HCT116 (cell line): Measurements from ENCODE around the gene CACNA1C.

ENCODE experiments used
- CEBPB ChIP-seq: IDR thresholded peaks from 2 replicates; pipeline ENCODE4 v1.6.1; 2012; ENCODE audit warnings: low read depth
- EGR1 ChIP-seq: IDR thresholded peaks from 2 replicates; pipeline ENCODE4 v1.6.1; 2012; ENCODE audit warnings: low read depth
- EZH2 ChIP-seq: fragments of 200-600 bp; sonication (generic); IDR thresholded peaks from 2 replicates; pipeline ENCODE4 v1.6.1; 2017; ENCODE audit warnings: antibody characterized with exemption, mixed run types
- POLR2A ChIP-seq: IDR thresholded peaks from 2 replicates; pipeline ENCODE4 v1.7.0; 2011; ENCODE audit warnings: borderline replicate concordance; ENCODE audit not compliant: insufficient read depth, insufficient read length; ENCODE audit errors: extremely low read depth
- POLR2AphosphoS5 ChIP-seq: IDR thresholded peaks from 2 replicates; pipeline ENCODE4 v1.6.1; 2011; ENCODE audit warnings: mild to moderate bottlenecking, low read depth, low read length, moderate library complexity
- SIN3A ChIP-seq: IDR thresholded peaks from 2 replicates; pipeline ENCODE4 v1.6.1; 2012; ENCODE audit warnings: low read depth
- SP1 ChIP-seq: IDR thresholded peaks from 2 replicates; pipeline ENCODE4 v1.6.1; 2012; ENCODE audit warnings: low read depth
- YY1 ChIP-seq: IDR thresholded peaks from 2 replicates; pipeline ENCODE4 v1.6.1; 2011; ENCODE audit warnings: low read length, low read depth, moderate library complexity, mild to moderate bottlenecking; ENCODE audit not compliant: insufficient replicate concordance; ENCODE audit errors: extremely low read depth
- ZFX ChIP-seq: fragments of 450-650 bp; IDR thresholded peaks from 2 replicates; pipeline ENCODE4 v1.6.1; 2017
- TF ChIP-seq, protein P1 (sequence below), 3 experiments: fragments of 200-600 bp in 1 of 3; sonication (generic) in 1 of 3; IDR thresholded peaks in 2 of 3; conservative IDR thresholded peaks in 1 of 3; 2 replicates each; pipeline ENCODE4 v1.5.1; 2012 to 2017; ENCODE audit warnings: low read depth in 2 of 3, low read length in 2 of 3, antibody characterized with exemption in 1 of 3, borderline replicate concordance in 1 of 3, control low read depth in 1 of 3, mild to moderate bottlenecking in 1 of 3, mixed read lengths in 1 of 3, mixed run types in 1 of 3, moderate library complexity in 1 of 3; ENCODE audit not compliant: insufficient read depth in 1 of 3
- TF ChIP-seq, protein P2 (sequence below): IDR thresholded peaks from 2 replicates; pipeline ENCODE4 v1.6.1; 2012
- TF ChIP-seq, protein P3 (sequence below): IDR thresholded peaks from 2 replicates; pipeline ENCODE4 v1.6.1; 2012

DNA sequence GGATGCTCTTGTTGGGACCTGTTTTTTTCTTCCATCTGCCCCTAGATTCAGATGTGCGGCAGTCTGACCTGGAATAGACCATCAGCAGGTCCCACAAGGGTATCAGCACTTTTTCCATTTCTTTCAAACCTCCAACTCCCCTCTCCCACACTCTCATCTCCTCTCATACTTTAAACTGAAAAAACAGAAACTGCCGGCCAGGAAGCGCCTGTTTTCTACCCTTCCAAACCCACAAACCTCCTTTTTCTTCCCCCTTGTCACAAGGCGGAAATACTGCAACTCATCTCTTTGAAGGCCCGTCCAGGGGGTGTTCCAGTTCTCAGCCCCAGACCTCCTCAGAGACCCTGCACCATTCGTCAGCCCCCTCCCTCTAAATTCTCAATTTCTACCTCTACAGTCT is 679.5 kb downstream of the CACNA1C start:
- no peak for TF ChIP-seq ZFX
- TF ChIP-seq, protein P1, sequence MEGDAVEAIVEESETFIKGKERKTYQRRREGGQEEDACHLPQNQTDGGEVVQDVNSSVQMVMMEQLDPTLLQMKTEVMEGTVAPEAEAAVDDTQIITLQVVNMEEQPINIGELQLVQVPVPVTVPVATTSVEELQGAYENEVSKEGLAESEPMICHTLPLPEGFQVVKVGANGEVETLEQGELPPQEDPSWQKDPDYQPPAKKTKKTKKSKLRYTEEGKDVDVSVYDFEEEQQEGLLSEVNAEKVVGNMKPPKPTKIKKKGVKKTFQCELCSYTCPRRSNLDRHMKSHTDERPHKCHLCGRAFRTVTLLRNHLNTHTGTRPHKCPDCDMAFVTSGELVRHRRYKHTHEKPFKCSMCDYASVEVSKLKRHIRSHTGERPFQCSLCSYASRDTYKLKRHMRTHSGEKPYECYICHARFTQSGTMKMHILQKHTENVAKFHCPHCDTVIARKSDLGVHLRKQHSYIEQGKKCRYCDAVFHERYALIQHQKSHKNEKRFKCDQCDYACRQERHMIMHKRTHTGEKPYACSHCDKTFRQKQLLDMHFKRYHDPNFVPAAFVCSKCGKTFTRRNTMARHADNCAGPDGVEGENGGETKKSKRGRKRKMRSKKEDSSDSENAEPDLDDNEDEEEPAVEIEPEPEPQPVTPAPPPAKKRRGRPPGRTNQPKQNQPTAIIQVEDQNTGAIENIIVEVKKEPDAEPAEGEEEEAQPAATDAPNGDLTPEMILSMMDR (IDR thresholded peaks at IDR 0.05 in 2 of 3, conservative IDR thresholded peaks at IDR 0.05 in 1 of 3; ENCODE audit: borderline replicate concordance in 1 of 3, insufficient read depth in 1 of 3, low read depth in 2 of 3, low read length in 2 of 3) = no peak
- TF ChIP-seq SIN3A = no peak
- TF ChIP-seq EZH2 = no peak
- TF ChIP-seq EGR1 = no peak
- TF ChIP-seq POLR2AphosphoS5 = no peak
- TF ChIP-seq POLR2A = no peak
- no peak for TF ChIP-seq YY1
- TF ChIP-seq, protein P2, sequence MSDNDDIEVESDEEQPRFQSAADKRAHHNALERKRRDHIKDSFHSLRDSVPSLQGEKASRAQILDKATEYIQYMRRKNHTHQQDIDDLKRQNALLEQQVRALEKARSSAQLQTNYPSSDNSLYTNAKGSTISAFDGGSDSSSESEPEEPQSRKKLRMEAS = no peak
- no peak for TF ChIP-seq SP1
- TF ChIP-seq, protein P3, sequence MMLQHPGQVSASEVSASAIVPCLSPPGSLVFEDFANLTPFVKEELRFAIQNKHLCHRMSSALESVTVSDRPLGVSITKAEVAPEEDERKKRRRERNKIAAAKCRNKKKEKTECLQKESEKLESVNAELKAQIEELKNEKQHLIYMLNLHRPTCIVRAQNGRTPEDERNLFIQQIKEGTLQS = no peak
- no peak for TF ChIP-seq CEBPB
